ENCODE measurements around the gene ERG. TPM values are rescaled to one million over a fixed set of nuclear protein-coding genes. Genes with fewer than 3 reads are reported as not detected.

Gene ERG
- total and polyA plus RNA-seq, 4 donors: 8.6 to 30.3 (median 21.0) TPM

GRCh38 chr21:38356883-38357625, 141.2 kb downstream of the ERG start:
- DNase-seq (no peak), ATAC-seq (ENCODE audit: insufficient read depth, low FRiP score) (no peak)
- 70 to 82% methylated on average over 14 of the region's 14 CpGs for WGBS, 2 donors
- TF ChIP-seq CTCF (IDR thresholded peaks at IDR 0.05; ENCODE audit: control extremely low read depth, extremely low read depth): no peak
- peaks cover 0 to 2% (median 0%) of the 10 kb centered on the region in 4 donors for H3K9me3 ChIP-seq (ENCODE audit: control insufficient read depth in 4 of 4, insufficient read depth in 3 of 4, low read length in 3 of 4)
- H3K4me3 ChIP-seq: no peak overlapping the region
- no peaks in the 10 kb centered on the region for H3K27me3 ChIP-seq (ENCODE audit: control insufficient read depth in 3 of 3, insufficient read depth in 3 of 3, low read length in 2 of 3)
- no peak overlapping the region for H3K27ac ChIP-seq (ENCODE audit: low read depth in 1 of 2, low read length in 1 of 2)
- H3K9ac ChIP-seq (ENCODE audit: insufficient read depth in 1 of 2, low read length in 2 of 2): no peak overlapping the region
- H3K36me3 ChIP-seq (ENCODE audit: control insufficient read depth in 4 of 4, insufficient read depth in 4 of 4, low read length in 4 of 4): no peaks in the 10 kb centered on the region
- peaks cover 0 to 10% (median 0%) of the 10 kb centered on the region in 5 donors for H3K4me1 ChIP-seq (ENCODE audit: control insufficient read depth in 5 of 5, insufficient read depth in 5 of 5, low read length in 5 of 5)

- Histone ChIP-seq H3K4me3 (no peak overlapping the region), H3K27ac (ENCODE audit: low read depth in 1 of 2, low read length in 1 of 2) (peak overlapping the region in 1 of 2 donors; percentile 57), H3K36me3 (ENCODE audit: control insufficient read depth in 4 of 4, insufficient read depth in 4 of 4, low read length in 4 of 4) (no peaks in the 10 kb centered on the region), H3K27me3 (ENCODE audit: control insufficient read depth in 3 of 3, insufficient read depth in 3 of 3, low read length in 2 of 3) (no peaks in the 10 kb centered on the region), H3K9me3 (ENCODE audit: control insufficient read depth in 4 of 4, insufficient read depth in 3 of 4, low read length in 3 of 4) (no peaks in the 10 kb centered on the region), H3K9ac (ENCODE audit: insufficient read depth in 1 of 2, low read length in 2 of 2) (no peak overlapping the region), H3K4me1 (ENCODE audit: control insufficient read depth in 5 of 5, insufficient read depth in 5 of 5, low read length in 5 of 5) (peaks cover 0 to 18% (median 5%) of the 10 kb centered on the region in 5 donors)
- peak; percentile 75 to 84 (median 83) for DNase-seq
- TF ChIP-seq CTCF (IDR thresholded peaks at IDR 0.05; ENCODE audit: control extremely low read depth, extremely low read depth): peak; percentile 73
- ATAC-seq (ENCODE audit: insufficient read depth, low FRiP score): peak; percentile 84
- WGBS, 2 donors: 7 to 8% methylated on average over 20 of the region's 20 CpGs
These were observed 142.1 kb downstream of the ERG start for GRCh38 chr21:38355992-38356781.

GRCh38 chr21:38355353-38355752, 142.9 kb downstream of the ERG start:
- TF ChIP-seq CTCF (IDR thresholded peaks at IDR 0.05; ENCODE audit: control extremely low read depth, extremely low read depth): no peak
- peaks cover 0 to 22% (median 11%) of the 10 kb centered on the region in 5 donors for H3K4me1 ChIP-seq (ENCODE audit: control insufficient read depth in 5 of 5, insufficient read depth in 5 of 5, low read length in 5 of 5)
- H3K4me3 ChIP-seq: no peak overlapping the region
- ATAC-seq (ENCODE audit: insufficient read depth, low FRiP score): no peak
- H3K9ac ChIP-seq (ENCODE audit: insufficient read depth in 1 of 2, low read length in 2 of 2): no peak overlapping the region
- no peaks in the 10 kb centered on the region for H3K9me3 ChIP-seq (ENCODE audit: control insufficient read depth in 4 of 4, insufficient read depth in 3 of 4, low read length in 3 of 4)
- H3K36me3 ChIP-seq (ENCODE audit: control insufficient read depth in 4 of 4, insufficient read depth in 4 of 4, low read length in 4 of 4): no peaks in the 10 kb centered on the region
- no peaks in the 10 kb centered on the region for H3K27me3 ChIP-seq (ENCODE audit: control insufficient read depth in 3 of 3, insufficient read depth in 3 of 3, low read length in 2 of 3)
- H3K27ac ChIP-seq (ENCODE audit: low read depth in 1 of 2, low read length in 1 of 2): no peak overlapping the region
- 96 to 100% methylated on average over 4 of the region's 4 CpGs for WGBS, 2 donors
- DNase-seq: no peak
